GM12865 (cell line): ENCODE data around the gene CACNA1F.

Experiments used
- DNase-seq: peaks from one replicate; pipeline ENCODE4 v3.0.0; 2010; ENCODE audit warnings: low read depth
- H3K4me3 ChIP-seq: 2 replicates; pipeline ENCODE4 v1.5.1; 2011; ENCODE audit warnings: mild to moderate bottlenecking, low read depth, low read length, control low read depth
- TF ChIP-seq, protein P1 (sequence below): IDR thresholded peaks from 2 replicates; pipeline ENCODE4 v1.5.1; 2011; ENCODE audit warnings: low read length, control low read depth, low read depth, inconsistent platforms; ENCODE audit not compliant: insufficient read depth; ENCODE audit errors: missing control alignments

The CACNA1F gene

DNA sequence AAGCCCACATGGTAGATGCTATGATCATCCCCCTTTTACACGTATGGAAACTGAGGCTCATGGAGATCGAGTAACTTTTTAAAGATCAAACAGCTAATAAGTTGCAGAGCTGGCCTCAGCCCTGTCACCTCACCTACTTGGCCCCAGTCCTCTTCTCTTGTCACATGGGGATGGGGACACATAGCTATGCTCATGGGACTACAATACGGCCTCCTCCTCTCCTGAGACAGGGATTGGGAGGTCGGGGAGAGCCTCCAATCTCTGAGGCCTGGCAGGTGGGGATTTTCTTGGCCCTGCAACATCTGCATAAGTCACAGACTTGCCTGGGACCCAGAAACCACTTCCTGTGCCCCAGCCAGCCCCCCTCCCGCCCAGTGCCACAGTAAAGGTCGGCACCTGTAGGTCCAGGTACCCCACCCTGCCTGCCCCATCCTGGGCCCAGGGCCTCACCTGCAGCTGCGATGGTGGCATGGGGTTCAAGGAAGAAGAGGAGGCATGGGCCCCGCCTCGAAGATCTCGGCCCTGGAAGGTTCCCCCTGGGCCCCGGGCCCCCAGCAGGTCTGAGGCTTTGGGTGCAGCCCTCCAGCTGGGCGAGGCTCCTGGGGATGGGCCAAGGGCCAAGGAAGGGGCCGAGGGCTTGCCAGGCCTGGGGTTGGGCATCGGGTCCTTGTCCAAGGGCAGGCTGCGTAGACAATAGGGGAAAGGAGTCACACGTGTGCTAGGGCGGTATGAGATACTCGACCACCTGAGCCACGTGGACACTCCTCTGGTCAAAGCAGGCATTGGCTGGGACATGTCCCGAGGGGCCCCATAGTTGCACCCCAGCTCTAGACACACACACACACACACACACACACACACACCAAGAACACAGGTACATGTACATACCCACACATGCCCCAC is 25.0 kb upstream of the CACNA1F start:
- DNase-seq = no peak
- TF ChIP-seq, protein P1, sequence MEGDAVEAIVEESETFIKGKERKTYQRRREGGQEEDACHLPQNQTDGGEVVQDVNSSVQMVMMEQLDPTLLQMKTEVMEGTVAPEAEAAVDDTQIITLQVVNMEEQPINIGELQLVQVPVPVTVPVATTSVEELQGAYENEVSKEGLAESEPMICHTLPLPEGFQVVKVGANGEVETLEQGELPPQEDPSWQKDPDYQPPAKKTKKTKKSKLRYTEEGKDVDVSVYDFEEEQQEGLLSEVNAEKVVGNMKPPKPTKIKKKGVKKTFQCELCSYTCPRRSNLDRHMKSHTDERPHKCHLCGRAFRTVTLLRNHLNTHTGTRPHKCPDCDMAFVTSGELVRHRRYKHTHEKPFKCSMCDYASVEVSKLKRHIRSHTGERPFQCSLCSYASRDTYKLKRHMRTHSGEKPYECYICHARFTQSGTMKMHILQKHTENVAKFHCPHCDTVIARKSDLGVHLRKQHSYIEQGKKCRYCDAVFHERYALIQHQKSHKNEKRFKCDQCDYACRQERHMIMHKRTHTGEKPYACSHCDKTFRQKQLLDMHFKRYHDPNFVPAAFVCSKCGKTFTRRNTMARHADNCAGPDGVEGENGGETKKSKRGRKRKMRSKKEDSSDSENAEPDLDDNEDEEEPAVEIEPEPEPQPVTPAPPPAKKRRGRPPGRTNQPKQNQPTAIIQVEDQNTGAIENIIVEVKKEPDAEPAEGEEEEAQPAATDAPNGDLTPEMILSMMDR = no peak
- H3K4me3 ChIP-seq = no peak overlapping the region

- DNase-seq = no peak
- H3K4me3 ChIP-seq = no peak overlapping the region
- TF ChIP-seq, protein P1 = no peak
Measured at GRCh38 chrX:49257074-49257790, 24.1 kb upstream of the CACNA1F start.

DNA sequence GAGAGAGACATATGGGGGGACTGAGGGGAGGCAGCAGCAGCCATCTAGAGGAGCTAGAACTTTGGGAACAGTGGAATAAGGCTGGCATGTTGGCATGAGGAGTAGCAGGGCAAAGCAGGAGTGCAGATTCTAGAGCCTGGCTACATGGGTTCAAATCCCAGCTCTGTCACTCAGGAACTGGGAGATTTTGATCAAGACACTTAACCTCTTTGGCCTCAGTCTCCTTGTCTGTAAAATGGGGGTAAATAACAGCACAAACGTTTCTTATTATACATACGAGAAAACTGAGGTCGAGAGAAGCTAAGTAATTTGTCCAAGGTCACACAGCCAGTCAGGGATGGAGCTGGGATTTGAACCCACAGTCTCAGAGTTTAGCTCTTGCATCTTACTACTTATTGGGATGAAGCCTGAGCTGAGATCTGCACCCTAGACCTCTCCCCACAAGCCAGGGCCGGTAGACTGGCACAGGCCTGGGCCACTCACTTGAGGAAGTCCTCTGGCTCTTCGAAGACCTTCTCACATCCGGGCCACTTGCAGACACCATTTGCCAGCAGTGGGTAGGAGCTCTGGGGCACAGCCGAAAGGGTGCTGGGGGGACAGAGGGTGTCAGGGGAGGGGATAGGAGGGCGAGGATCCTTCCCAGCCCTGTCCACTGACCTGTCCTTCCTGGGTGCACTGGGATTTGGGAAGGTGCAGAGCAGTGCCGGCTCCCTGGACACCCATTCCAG is 23.3 kb upstream of the CACNA1F start:
- H3K4me3 ChIP-seq = no peak overlapping the region
- DNase-seq = no peak
- TF ChIP-seq, protein P1 = no peak

- TF ChIP-seq, protein P1 = no peak
- no peak overlapping the region for H3K4me3 ChIP-seq
- DNase-seq = no peak
Measured at GRCh38 chrX:49254639-49255038, 21.5 kb upstream of the CACNA1F start.

DNA sequence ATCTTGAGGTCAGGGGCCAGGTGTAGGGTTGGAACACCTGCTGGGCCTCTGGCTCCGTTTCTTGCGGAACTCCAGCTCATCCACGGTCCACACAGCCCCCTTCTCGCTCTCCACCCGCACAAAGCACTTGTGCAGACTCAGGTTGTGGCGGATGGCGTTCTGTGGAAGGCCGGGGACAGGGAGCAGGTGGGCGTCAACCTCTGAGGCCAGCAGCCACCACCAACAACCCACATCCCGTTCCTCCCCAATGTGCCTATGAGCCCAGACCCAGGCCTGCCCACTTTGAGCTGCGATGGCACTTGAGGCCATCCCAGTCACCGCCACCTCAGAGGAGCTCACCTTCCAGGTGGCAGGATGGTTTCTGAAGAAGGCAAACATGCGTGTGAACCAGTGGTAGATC is 18.2 kb upstream of the CACNA1F start:
- no peak overlapping the region for H3K4me3 ChIP-seq
- TF ChIP-seq, protein P1 = no peak
- no peak for DNase-seq

- no peak for DNase-seq
- TF ChIP-seq, protein P1 = no peak
- H3K4me3 ChIP-seq = no peak overlapping the region
Measured at GRCh38 chrX:49250578-49250977, 17.4 kb upstream of the CACNA1F start.
